ENCODE data around the gene DPP8. TPM values are rescaled to one million over a fixed set of nuclear protein-coding genes. Genes with fewer than 3 reads are reported as not detected.
"Not testable (repeated sequence)": the region's sequence is repeated elsewhere in the genome, so short reads cannot be mapped to it uniquely, and the experiment has no call there.

Gene DPP8
- total RNA-seq, 1 donor from 2014 or later = 39.9 TPM

- no peak overlapping the region for H3K4me3 ChIP-seq
- DNase-seq = no peak
These were observed 39.1 kb upstream of the DPP8 start for GRCh38 chr15:65556622-65557021.

GRCh38 chr15:65553691-65554090 is 36.2 kb upstream of the DPP8 start:
- peaks cover 6% of the 10 kb centered on the region for H3K4me1 ChIP-seq
- no peak for DNase-seq
- H3K4me3 ChIP-seq = no peak overlapping the region
- no peak overlapping the region for H3K27ac ChIP-seq (replicated peaks)
- no peaks in the 10 kb centered on the region for H3K9me3 ChIP-seq (replicated peaks)
- peaks cover 36% of the 10 kb centered on the region for H3K36me3 ChIP-seq
- H3K27me3 ChIP-seq (ENCODE audit: low read depth) = no peaks in the 10 kb centered on the region
- no peak for TF ChIP-seq CTCF (IDR thresholded peaks at IDR 0.05; ENCODE audit: borderline replicate concordance)
- intact Hi-C loops (cut with micrococcal nuclease) = no loop called here

More at GRCh38 chr15:65556622-65557021, 39.1 kb upstream of the DPP8 start:
- no peaks in the 10 kb centered on the region for H3K9me3 ChIP-seq (replicated peaks)
- intact Hi-C loops (cut with micrococcal nuclease) = no loop called here
- TF ChIP-seq CTCF (IDR thresholded peaks at IDR 0.05; ENCODE audit: borderline replicate concordance) = no peak
- H3K27me3 ChIP-seq (ENCODE audit: low read depth) = no peaks in the 10 kb centered on the region
- no peak overlapping the region for H3K27ac ChIP-seq (replicated peaks)
- H3K4me1 ChIP-seq = no peaks in the 10 kb centered on the region
- peaks cover 44% of the 10 kb centered on the region for H3K36me3 ChIP-seq

GRCh38 chr15:65552851-65553250 is 35.4 kb upstream of the DPP8 start:
- DNase-seq; intact Hi-C loops (cut with micrococcal nuclease); H3K4me1 ChIP-seq; H3K4me3 ChIP-seq; H3K27ac ChIP-seq (replicated peaks); H3K9me3 ChIP-seq (replicated peaks); H3K27me3 ChIP-seq (ENCODE audit: low read depth): not testable (repeated sequence)
- peaks cover 28% of the 10 kb centered on the region for H3K36me3 ChIP-seq

- Histone ChIP-seq H3K4me1 (peaks cover 6% of the 10 kb centered on the region), H3K27ac (replicated peaks) (no peak overlapping the region), H3K4me3 (no peak overlapping the region), H3K9me3 (replicated peaks) (no peaks in the 10 kb centered on the region), H3K36me3 (peaks cover 11% of the 10 kb centered on the region), H3K27me3 (ENCODE audit: low read depth) (no peaks in the 10 kb centered on the region)
- DNase-seq = no peak
- intact Hi-C loops (cut with micrococcal nuclease) = no loop called here
- no peak for TF ChIP-seq CTCF (IDR thresholded peaks at IDR 0.05; ENCODE audit: borderline replicate concordance)
These were observed 33.7 kb upstream of the DPP8 start for GRCh38 chr15:65551183-65551582.

GRCh38 chr15:65550681-65551098 is 33.2 kb upstream of the DPP8 start:
- DNase-seq = no peak
- peaks cover 8% of the 10 kb centered on the region for H3K36me3 ChIP-seq

GRCh38 chr15:65549288-65549687 is 31.8 kb upstream of the DPP8 start:
- H3K27ac ChIP-seq (replicated peaks); H3K4me3 ChIP-seq; H3K9me3 ChIP-seq (replicated peaks); H3K36me3 ChIP-seq; H3K27me3 ChIP-seq (ENCODE audit: low read depth); DNase-seq; intact Hi-C loops (cut with micrococcal nuclease); H3K4me1 ChIP-seq: not testable (repeated sequence)

More at GRCh38 chr15:65550681-65551098, 33.2 kb upstream of the DPP8 start:
- Histone ChIP-seq H3K4me1 (peaks cover 6% of the 10 kb centered on the region), H3K27me3 (ENCODE audit: low read depth) (no peaks in the 10 kb centered on the region), H3K27ac (replicated peaks) (no peak overlapping the region), H3K9me3 (replicated peaks) (no peaks in the 10 kb centered on the region), H3K4me3 (no peak overlapping the region)
- no peak for TF ChIP-seq CTCF (IDR thresholded peaks at IDR 0.05; ENCODE audit: borderline replicate concordance)
- intact Hi-C loops (cut with micrococcal nuclease) = no loop called here

- no peak for DNase-seq
- Histone ChIP-seq H3K36me3 (no peaks in the 10 kb centered on the region), H3K4me3 (no peak overlapping the region), H3K27ac (replicated peaks) (no peak overlapping the region), H3K4me1 (peaks cover 6% of the 10 kb centered on the region), H3K9me3 (replicated peaks) (no peaks in the 10 kb centered on the region), H3K27me3 (ENCODE audit: low read depth) (no peaks in the 10 kb centered on the region)
- TF ChIP-seq CTCF (IDR thresholded peaks at IDR 0.05; ENCODE audit: borderline replicate concordance) = no peak
- intact Hi-C loops (cut with micrococcal nuclease) = no loop called here
These were observed 30.4 kb upstream of the DPP8 start for GRCh38 chr15:65547841-65548240.

Data from left ventricle myocardium inferior (tissue), 1 donor.